Peyer's patch (tissue), 4 donors: Measurements from ENCODE around the gene PKMYT1.

Source experiments
- CTCF ChIP-seq, 6 experiments: fragments of 450-650 bp in 4 of 6; fragments of 200-600 bp in 2 of 6; sonication (generic) in 1 of 6; IDR thresholded peaks; one replicate each; pipeline ENCODE4 v1.5.1; 2017 to 2019; ENCODE audit warnings: antibody characterized with exemption in 6 of 6, mild to moderate bottlenecking in 3 of 6, moderate library complexity in 1 of 6
- POLR2A ChIP-seq, 2 donors: fragments of 450-650 bp; IDR thresholded peaks; one replicate each; pipeline ENCODE4 v1.5.1; 2017; ENCODE audit warnings: antibody characterized with exemption in 2 of 2, mild to moderate bottlenecking in 2 of 2, moderate library complexity in 2 of 2

DNA sequence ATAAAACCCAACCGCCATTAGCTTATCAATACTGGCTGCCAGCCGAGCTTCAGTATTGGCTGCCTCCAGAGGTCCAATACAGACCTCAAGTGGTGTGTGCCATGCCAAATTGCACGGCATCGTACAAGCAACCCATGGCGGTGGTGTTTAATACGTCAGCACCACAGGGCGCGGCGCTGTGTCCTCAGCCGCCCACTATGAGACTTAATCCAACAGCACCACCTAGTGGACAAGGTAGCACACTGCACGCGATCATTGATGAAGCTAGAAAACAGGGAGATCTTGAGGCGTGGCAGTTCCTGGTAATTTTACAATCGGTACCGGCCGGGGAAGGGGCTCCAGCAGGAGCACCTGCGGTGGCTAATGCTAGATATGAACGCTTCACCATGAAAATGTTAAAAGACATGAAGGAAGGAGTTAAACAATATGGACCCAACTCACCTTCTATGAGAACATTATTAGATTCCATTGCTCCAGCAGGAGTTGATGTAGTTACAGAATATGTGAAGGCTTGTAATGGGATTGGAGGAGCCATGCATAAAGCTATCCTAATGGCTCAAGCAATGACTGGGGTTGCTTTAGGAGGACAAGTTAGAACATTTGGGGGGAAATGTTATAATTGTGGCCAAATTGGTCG, 53.1 kb downstream of the PKMYT1 start:
- TF ChIP-seq CTCF (IDR thresholded peaks at IDR 0.05) (peak; percentile 95 to 99 (median 96)), POLR2A (IDR thresholded peaks at IDR 0.05) (no peak)
